Upper lobe of right lung (tissue), 1 donor: ENCODE measurements around the gene SLC10A1. TPM values are rescaled to one million over a fixed set of nuclear protein-coding genes. Genes with fewer than 3 reads are reported as not detected.

ENCODE experiments used
- ATAC-seq: fragments of 200-7000 bp; cut with Tn5 transposase; one replicate; pipeline ENCODE4 v1.9.1; 2020; ENCODE audit warnings: mild to moderate bottlenecking, moderate library complexity
- DNase-seq: peaks from one replicate; pipeline ENCODE4 v3.0.0-alpha.2; 2020
- H3K27ac ChIP-seq: fragments of 200-600 bp; one replicate; pipeline ENCODE4 v1.8.0; 2022
- H3K27me3 ChIP-seq: fragments of 200-600 bp; one replicate; pipeline ENCODE4 v1.8.0; 2022; ENCODE audit warnings: mild to moderate bottlenecking
- H3K36me3 ChIP-seq: fragments of 200-600 bp; one replicate; pipeline ENCODE4 v1.8.0; 2022
- H3K4me1 ChIP-seq: fragments of 200-600 bp; one replicate; pipeline ENCODE4 v1.8.0; 2022
- H3K4me3 ChIP-seq: fragments of 200-600 bp; one replicate; pipeline ENCODE4 v1.8.0; 2022; ENCODE audit warnings: mild to moderate bottlenecking
- H3K9me3 ChIP-seq: fragments of 200-600 bp; one replicate; pipeline ENCODE4 v1.8.0; 2022
- intact Hi-C: fragments of 100-400 bp; cut with DNase I; formaldehyde crosslinking; loops from one replicate; pipeline ENCODE4 v1.11.0; 2022
- long read RNA-seq: library from polyadenylated mRNA; unstranded; transcript quantifications from one replicate; pipeline ENCODE4 v2.0.0, GENCODE V29; 2021
- total RNA-seq: library from RNA; stranded (reverse); fragmentation: NEBNext Ultra II Directional; extraction: Animal tissue kit (Norgen Biotek cat#: 25700); gene quantifications from one replicate; pipeline ENCODE4 v1.2.1, GENCODE V29; 2021
- TF ChIP-seq, protein P1 (sequence below): fragments of 200-600 bp; IDR thresholded peaks from one replicate; pipeline ENCODE4 v1.8.0; 2022; ENCODE audit warnings: antibody characterized with exemption
- donor health status: DM: no; HTN: yes; CAD: no; lungs with severe emphysema.

SLC10A1 gene
- total RNA-seq = not detected
- long read RNA-seq, partial matches to known transcripts = 0 of 1 reads
- long read RNA-seq, other reads (novel, unspliced or antisense) = 1 of 1 reads

DNA sequence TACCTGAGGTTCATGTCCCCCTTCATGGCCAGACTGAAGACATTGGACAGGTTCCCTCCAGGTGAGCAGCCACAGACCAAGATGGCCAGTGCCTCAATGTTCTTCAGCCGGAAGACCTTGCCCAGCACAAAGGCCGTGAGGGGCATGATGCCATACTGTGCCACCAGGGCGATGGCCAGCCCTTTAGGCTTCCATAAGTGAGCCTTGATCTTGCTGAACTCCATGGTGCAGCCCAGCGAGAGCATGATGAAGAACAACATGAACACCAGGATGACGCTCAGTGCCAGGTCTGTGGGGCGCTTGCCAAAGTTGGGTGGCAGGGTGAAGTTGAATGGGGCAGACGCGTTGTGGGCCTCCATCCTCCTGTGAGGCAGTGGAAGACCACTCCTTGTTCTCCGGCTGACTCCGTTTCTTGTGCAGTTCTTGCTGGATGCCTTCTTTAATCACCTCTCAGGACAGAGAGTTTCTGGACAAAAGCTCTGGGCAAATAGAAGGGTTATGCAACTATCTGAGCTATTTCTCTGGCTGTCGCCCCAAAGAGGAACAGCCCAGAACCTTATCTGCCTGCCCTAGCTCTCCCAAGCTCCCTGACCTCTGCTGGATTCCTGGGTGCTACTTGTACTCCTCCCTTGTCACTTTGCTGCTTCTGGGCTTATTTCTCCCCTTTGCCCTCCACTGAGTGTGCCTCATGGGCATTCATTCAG is at the start of gene SLC10A1:
Gene SLC10A1 (minus strand): TSS at position 445 of the 704 bp plus-strand sequence. CDS start 86 bp downstream, at position 359.
- Histone ChIP-seq H3K4me3 (no peak within 1 kb of the TSS), H3K9me3 (no peaks in the 10 kb centered on the region), H3K27ac (no peak within 1 kb of the TSS), H3K4me1 (peaks cover 9% of the 10 kb centered on the region), H3K36me3 (no peaks in the 10 kb centered on the region), H3K27me3 (no peaks in the 10 kb centered on the region)
- TF ChIP-seq, protein P1, sequence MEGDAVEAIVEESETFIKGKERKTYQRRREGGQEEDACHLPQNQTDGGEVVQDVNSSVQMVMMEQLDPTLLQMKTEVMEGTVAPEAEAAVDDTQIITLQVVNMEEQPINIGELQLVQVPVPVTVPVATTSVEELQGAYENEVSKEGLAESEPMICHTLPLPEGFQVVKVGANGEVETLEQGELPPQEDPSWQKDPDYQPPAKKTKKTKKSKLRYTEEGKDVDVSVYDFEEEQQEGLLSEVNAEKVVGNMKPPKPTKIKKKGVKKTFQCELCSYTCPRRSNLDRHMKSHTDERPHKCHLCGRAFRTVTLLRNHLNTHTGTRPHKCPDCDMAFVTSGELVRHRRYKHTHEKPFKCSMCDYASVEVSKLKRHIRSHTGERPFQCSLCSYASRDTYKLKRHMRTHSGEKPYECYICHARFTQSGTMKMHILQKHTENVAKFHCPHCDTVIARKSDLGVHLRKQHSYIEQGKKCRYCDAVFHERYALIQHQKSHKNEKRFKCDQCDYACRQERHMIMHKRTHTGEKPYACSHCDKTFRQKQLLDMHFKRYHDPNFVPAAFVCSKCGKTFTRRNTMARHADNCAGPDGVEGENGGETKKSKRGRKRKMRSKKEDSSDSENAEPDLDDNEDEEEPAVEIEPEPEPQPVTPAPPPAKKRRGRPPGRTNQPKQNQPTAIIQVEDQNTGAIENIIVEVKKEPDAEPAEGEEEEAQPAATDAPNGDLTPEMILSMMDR = no peak
- intact Hi-C loops = no loop called here
- DNase-seq (no peak), ATAC-seq (peak; percentile 60)

DNA sequence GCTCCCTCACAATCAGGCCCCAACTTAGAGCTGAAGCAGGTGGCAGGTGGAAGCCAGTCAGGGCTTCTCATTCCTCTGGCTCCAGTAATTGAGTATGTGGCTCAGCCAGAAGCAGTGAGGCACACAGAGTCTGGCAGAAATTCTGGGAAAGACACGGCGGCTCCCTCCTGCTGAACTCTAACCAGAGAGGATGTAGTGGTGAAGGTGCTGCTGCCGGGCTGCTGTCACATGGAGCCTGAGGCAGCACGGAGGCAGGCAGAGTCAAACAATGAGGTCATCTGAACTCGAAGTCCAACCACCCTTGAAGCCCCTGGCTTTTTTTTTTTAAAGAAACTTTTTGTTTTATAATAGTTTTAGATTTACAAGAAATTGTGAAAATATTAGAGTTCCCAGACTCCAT is 48.7 kb upstream of the SLC10A1 start:
- Histone ChIP-seq H3K27me3 (peaks cover 15% of the 10 kb centered on the region), H3K4me1 (no peaks in the 10 kb centered on the region), H3K4me3 (no peak overlapping the region), H3K27ac (no peak overlapping the region), H3K9me3 (no peaks in the 10 kb centered on the region), H3K36me3 (no peaks in the 10 kb centered on the region)
- DNase-seq = no peak
- TF ChIP-seq, protein P1 = no peak
- intact Hi-C loops = no loop called here
- ATAC-seq = no peak

DNA sequence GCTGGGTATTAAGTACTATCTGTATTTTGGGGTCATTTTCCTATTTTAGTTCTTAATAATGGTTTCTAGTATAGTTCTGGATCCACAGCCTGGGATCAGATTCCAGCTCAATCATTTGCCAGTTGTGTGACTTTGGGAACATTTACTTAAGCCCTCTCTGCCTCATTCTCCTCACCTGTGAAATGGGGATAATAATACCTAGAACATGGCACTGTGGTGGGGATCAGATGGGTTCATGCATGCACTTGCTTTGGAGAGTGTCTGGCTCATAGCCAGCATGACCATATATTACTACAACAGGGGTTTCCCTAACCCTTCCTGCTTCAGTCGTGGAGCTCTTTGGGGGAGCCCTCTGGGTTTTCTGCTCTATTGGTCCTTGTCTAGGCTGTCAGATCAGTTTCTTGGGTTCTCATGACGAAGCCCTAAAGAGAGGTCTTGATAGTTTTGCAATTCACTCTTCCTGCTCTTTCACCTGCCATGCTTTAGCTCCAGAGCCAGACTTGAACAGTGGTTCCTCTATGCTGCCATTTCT is 48.1 kb upstream of the SLC10A1 start:
- Histone ChIP-seq H3K36me3 (no peaks in the 10 kb centered on the region), H3K4me1 (no peaks in the 10 kb centered on the region), H3K9me3 (no peaks in the 10 kb centered on the region), H3K27ac (no peak overlapping the region), H3K4me3 (no peak overlapping the region), H3K27me3 (peaks cover 15% of the 10 kb centered on the region)
- ATAC-seq (no peak), DNase-seq (no peak)
- intact Hi-C loops = no loop called here
- TF ChIP-seq, protein P1 = no peak

DNA sequence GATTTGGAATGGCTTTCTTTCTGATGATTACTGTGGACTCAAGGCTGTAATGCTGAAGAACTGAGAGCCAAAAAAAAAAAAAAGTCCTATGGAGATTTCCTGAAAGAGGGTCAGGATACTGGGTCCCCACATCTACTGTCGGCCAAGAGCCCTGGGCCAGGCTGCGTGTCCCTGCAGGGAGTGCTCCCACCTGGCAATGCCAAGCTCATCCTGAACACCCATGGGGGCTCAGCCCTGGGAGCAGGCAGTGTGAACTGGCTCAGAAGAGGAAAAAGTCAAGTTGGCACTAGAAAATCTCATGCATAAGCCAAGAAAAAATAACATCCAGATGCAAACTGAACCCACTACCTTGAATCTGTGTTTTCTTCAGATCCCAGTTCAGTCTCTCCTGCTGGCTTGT is 47.1 kb upstream of the SLC10A1 start:
- TF ChIP-seq, protein P1 = no peak
- H3K9me3 ChIP-seq = no peaks in the 10 kb centered on the region
- H3K36me3 ChIP-seq = no peaks in the 10 kb centered on the region
- no peak overlapping the region for H3K4me3 ChIP-seq
- no peaks in the 10 kb centered on the region for H3K4me1 ChIP-seq
- H3K27me3 ChIP-seq = peaks cover 15% of the 10 kb centered on the region
- no peak for ATAC-seq
- no peak for DNase-seq
- intact Hi-C loops = no loop called here
- no peak overlapping the region for H3K27ac ChIP-seq

DNA sequence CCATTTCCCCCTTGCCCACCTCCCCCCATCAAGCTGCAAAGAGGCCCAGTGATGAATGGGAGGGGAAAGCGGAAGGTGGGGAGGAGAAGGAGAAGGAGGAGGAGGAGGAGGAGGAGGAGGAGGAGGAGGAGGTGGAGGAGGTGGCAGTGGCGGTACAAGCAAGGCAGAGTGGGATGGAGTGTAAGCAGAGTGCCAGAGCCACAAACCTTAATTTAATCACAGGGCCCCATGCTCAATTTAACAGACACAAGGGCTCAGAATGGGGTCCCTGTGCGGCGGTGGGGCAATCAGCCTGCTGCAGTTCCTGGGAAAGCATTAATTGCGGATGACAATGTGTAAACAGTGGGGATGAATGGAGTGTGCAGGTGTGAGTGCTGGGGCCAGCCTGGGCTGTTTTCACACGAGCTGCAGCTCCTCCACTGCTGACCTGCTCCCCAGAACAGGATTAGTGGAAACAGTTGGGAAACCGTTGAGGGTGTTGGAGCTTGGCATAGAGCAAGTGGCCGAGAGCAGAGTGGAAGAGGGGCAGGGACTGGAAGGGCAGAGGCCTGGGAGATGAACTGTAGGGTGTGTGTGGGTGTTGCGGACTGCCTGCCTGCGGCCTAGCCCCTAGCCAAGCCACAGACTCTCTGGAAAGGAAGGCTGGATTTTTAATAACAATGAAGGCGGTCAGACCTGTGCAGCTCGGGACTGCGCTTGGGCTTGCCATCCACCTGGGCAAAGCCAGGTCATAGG is 45.8 kb upstream of the SLC10A1 start:
- no peak overlapping the region for H3K27ac ChIP-seq
- DNase-seq = no peak
- H3K4me3 ChIP-seq = no peak overlapping the region
- H3K4me1 ChIP-seq = no peaks in the 10 kb centered on the region
- no peaks in the 10 kb centered on the region for H3K36me3 ChIP-seq
- no peak for ATAC-seq
- TF ChIP-seq, protein P1 = no peak
- no peaks in the 10 kb centered on the region for H3K9me3 ChIP-seq
- peaks cover 15% of the 10 kb centered on the region for H3K27me3 ChIP-seq
- intact Hi-C loops = no loop called here
